Activated T-cell treated with anti-CD3 and anti-CD28 coated beads, Interleukin-2, amount 50 U/mL, for 48 hours (primary cell): ENCODE measurements around the gene PCDH12.

Source experiments
- DNase-seq, 2 experiments: peaks; one replicate each; pipeline ENCODE4 v3.0.0-alpha.2; 2020

The PCDH12 gene

DNA sequence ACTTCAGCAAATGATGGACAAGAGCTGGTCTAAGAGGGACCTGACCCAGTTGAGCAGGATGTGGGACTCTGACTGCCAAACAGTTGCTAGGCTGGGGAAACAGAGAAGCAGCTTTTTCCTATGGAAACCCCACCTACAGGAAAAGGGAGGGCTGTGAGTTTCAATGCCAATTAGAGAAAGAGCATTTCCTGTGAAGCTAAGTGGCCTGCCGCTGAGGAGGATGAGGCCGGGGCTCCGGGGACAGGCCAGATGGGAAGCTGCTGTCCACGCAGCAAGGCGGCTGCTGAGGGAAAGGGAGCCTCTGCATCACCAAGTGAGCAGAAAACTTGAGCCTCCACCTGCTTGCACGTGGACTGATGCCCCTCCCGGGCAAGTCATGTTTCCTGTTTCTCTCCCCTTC, at the start of gene PCDH12:
TSS of gene PCDH12 (minus strand) at position 90 of the 400 bp plus-strand sequence. CDS start 351 bp downstream, outside the sequence.
- peak in 1 of 2 experiments; percentile 45 for DNase-seq

DNA sequence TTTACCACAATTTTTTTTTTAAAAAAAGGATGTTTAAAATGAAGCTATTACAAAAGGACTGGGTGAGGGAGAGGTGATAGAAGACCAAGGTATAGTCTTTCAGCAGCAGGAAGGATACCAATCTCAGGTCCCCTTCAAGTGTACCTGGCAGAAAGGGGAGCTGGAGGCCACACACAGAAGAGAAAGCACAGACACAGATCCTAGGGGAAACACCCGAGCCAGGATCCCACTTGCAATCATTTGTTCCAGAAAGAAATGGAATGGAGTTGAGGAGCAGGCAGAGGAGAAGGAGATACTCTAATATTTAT, 49.2 kb upstream of the PCDH12 start:
- DNase-seq, result peak in 1 of 2 experiments; percentile 25

DNA sequence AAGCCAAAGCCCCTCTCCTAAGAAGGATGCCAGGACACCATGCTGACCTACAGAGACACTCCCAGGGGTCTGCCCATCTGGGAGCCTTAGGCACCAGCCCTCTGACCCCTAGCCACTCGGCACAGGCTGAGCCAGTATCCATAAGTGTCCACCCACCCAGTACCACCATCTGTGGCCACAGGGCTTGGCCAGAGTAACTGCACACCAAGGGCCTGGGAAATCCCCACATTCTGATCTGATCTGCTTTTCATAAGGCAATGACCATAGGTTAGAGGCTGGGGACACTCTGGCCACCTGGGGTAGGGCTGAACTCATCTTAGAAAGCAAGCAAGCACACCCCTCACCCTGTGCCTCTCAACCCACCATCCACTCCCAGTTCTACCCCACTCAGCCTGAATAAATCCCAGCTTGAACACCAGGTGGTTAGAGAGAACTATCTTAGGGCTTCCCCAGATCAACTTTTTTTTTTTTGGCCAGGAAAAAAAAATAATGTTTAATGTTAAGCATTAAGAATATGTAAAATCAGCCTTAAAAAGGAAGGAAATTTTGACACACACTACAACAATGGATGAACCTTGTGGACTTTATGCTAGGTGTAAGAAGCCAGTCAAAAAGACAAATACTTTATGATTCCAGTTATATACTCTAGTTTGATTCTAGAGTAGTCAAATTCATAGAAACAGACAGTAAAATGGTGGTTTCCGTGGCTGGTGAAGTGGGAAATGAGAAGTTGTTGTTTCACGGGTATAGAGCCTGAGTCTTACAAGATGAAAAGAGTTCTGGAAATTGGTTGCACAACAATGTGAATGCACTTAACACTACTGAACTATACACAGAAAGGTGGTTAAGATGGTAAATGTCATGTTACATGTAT, 48.6 kb upstream of the PCDH12 start:
- DNase-seq, result peak in 1 of 2 experiments; percentile 38

- DNase-seq, result no peak
Observed at GRCh38 chr5:142003266-142003800, 45.3 kb upstream of the PCDH12 start.

DNA sequence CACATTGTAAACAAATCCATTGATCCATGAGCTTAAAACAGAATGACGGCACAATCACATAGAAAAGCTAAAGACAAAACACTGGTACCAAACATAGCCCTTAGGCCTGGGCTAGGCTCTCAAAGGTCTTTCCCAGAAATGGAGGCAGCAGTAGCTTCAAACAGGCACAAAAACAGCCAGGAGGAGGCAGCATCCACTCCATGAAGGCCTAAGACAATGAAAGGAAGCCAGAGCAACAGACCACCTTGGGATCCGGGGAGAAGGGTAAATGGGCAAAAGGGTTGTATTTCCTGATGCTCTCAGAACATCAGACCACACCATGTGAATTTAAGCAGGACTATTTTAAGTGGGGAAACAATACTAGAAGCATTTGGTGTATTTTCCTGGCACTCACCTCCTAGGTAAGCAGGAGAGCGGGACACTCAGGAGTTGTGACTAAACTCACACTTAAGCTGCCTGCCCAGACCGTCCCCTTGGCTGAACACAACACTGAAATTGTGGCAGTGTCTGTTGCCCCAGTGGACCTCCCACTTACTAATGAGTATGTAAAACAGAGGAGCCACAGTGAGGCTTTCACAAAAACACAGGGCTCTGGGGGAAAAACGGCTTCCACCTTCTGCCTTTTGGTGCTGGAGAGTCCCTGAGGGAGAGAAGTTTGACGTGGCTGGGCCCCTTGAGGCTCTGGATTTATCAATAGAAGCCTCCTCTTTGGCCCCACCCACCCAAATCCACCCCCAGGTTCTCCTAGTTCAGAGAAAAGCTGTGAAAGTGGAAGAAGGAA, 42.9 kb upstream of the PCDH12 start:
- peak in 1 of 2 experiments; percentile 35 for DNase-seq

- no peak for DNase-seq
Observed at GRCh38 chr5:142000173-142000572, 42.2 kb upstream of the PCDH12 start.

DNA sequence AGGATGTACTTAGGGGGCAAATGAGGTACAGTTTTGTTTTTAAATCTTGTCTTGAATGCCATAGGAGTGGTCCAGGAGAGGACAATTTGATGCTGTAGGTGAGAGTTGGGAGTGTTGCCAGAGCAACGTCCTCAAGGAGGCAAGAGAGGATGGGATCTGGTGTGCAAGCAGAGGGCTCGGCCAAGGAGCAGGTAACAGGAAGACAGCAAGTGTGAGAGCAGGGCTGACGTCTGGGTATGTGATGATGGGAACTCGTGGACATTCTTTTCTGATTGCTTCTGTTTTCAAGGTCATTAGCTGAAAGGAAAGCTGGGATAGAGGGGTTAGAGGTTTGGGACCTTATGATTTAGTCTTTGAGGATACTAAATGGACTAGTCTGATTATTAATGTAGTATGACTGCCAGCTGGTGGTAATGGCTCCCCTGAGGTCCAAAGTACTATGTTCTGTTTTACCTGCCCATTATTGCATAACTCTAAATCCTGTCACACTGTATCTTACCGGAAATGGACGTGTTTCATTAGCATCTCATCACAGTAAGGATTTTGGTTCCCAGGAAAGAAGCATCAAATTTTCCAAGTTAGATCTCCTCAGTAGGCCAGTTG, 39.5 kb upstream of the PCDH12 start:
- no peak for DNase-seq

- no peak for DNase-seq
Observed at GRCh38 chr5:141995656-141996055, 37.7 kb upstream of the PCDH12 start.

GRCh38 chr5:141994511-141995136, 36.6 kb upstream of the PCDH12 start:
- DNase-seq, result no peak

DNA sequence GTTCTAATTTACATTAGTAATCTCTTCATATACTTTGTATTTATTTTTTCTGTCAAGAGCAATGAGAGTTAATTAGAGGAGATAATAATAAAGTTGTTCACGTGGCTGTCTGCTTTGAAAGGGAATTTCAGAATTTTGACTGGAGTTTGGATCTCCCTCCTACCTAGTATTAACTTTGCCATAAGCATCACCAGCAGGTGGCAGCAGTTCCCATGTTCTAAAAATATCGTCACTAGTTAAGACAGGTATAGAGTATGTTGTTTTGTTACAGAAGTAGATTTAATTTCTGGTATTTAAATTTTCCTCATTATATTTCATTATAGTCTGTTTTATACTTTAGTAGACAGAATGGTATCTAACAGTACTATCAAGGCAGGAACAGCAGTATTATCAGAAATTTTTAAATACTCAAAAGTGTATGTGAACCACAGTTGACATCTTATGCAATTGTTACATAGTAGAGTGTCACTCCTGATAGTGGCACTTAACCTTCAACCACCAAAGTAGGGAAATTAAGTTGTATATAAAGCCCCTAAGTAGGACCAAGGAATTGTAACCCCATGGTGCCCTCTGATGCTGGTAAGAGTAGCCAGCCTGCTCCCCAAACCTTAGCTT, 34.5 kb upstream of the PCDH12 start:
- DNase-seq, result peak; percentile 83 to 87

GRCh38 chr5:141989720-141990119, 31.7 kb upstream of the PCDH12 start:
- no peak for DNase-seq

DNA sequence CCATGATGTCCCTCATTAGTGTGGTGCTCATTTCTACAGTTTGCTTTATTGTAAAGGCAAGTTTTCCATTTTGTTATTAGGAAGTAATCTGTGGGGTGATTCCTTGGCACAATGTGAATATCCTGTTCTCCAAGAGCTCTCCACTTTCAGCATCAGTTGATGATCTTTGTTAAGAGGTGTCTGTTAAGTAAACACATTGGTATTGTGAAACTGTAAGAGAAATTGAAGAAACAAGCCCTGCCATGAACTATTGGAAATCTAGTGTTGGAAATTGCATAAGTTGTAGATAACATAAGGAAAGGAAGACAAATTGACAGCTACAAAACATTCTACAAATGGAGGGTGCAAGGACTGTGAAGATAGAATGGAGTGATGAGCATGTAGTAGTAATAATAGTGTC, 28.1 kb upstream of the PCDH12 start:
- no peak for DNase-seq

GRCh38 chr5:141982626-141983025, 24.6 kb upstream of the PCDH12 start:
- DNase-seq, result no peak

- DNase-seq, result no peak
Observed at GRCh38 chr5:141978389-141978788, 20.4 kb upstream of the PCDH12 start.

GRCh38 chr5:141976176-141976575, 18.2 kb upstream of the PCDH12 start:
- no peak for DNase-seq

DNA sequence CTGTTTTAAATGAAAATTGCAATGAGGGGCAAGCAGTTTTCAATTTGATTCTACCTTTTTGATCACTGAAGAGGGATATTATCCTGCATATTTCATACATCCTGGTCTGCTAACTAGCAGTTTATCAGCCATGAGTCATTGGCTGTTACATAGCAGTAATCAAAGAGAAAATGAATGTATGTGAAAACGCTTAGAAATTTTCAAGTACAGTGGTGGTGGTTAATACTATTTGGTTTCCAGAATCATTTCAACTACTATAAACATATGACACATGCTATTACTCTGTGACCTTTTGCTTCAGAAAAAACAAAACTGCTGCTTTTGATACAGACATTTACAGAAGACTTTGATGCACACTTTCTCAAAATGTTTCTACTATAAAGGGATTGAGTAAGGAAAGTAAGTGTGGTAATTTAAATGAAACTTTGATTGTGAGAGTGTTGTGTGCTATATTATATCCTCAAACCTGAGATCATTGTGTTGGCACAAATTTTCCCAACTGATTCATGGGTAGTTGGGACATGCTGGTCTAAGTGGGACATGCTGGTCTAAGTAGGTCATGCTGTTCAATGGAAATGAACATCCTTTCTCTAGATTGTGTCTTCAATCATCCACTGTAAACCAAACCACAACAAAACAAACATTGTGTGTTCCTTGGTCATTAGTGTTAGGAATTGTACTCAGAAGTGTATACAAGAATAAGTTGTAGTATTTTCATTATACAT, 16.0 kb upstream of the PCDH12 start:
- DNase-seq, result no peak

GRCh38 chr5:141969783-141970771, 12.1 kb upstream of the PCDH12 start:
- DNase-seq, result no peak

GRCh38 chr5:141968914-141969608, 11.1 kb upstream of the PCDH12 start, which contains the start of gene RNF14:
Gene RNF14 (plus strand): TSS chr5:141969105. CDS start chr5:141973589, 4,484 bp downstream.
- peak; percentile 96 to 97 for DNase-seq

GRCh38 chr5:141966963-141967333, 8.9 kb upstream of the PCDH12 start:
- DNase-seq, result no peak
